Measurements from ENCODE around the gene MBD3L4. TPM values are rescaled to one million over a fixed set of nuclear protein-coding genes. Genes with fewer than 3 reads are reported as not detected.
"Not testable (repeated sequence)": the region's sequence is repeated elsewhere in the genome, so short reads cannot be mapped to it uniquely, and the experiment has no call there.

Gene MBD3L4
- total RNA-seq = not detected in 2 replicates
- polyA plus RNA-seq = not detected in 2 replicates

- not testable (repeated sequence) for DNase-seq (ENCODE audit: low read depth in 1 of 2, low spot score in 1 of 2); H3K36me3 ChIP-seq; H3K27ac ChIP-seq; H3K27me3 ChIP-seq; H3K4me3 ChIP-seq; H3K9me3 ChIP-seq (ENCODE audit: low read depth); H3K4me1 ChIP-seq (ENCODE audit: low read depth)
These were observed at the start of gene MBD3L4 for GRCh38 chr19:7040079-7040478. TSS of gene MBD3L4 (minus strand) at chr19:7040179. CDS start at chr19:7040144, 35 bp downstream.

GRCh38 chr19:7088999-7089398 is 49.0 kb upstream of the MBD3L4 start:
- Histone ChIP-seq H3K9me3 (ENCODE audit: low read depth) (peaks cover 1% of the 10 kb centered on the region), H3K27me3 (no peaks in the 10 kb centered on the region), H3K27ac (no peak overlapping the region), H3K36me3 (peaks cover 4% of the 10 kb centered on the region), H3K4me3 (no peak overlapping the region), H3K4me1 (ENCODE audit: low read depth) (no peaks in the 10 kb centered on the region)
- no peak for DNase-seq (ENCODE audit: low read depth in 1 of 2, low spot score in 1 of 2)
- TF ChIP-seq CTCF (IDR thresholded peaks at IDR 0.05; ENCODE audit: low read depth, low read length) = no peak

GRCh38 chr19:7083076-7083956 is 43.3 kb upstream of the MBD3L4 start:
- H3K4me3 ChIP-seq = no peak overlapping the region
- H3K27ac ChIP-seq = no peak overlapping the region
- peaks cover 47% of the 10 kb centered on the region for H3K36me3 ChIP-seq
- DNase-seq (ENCODE audit: low read depth in 1 of 2, low spot score in 1 of 2) = peak in 1 of 2 donors; percentile 41
- H3K9me3 ChIP-seq (ENCODE audit: low read depth) = peaks cover 17% of the 10 kb centered on the region
- H3K4me1 ChIP-seq (ENCODE audit: low read depth) = no peaks in the 10 kb centered on the region
- no peak for TF ChIP-seq CTCF (IDR thresholded peaks at IDR 0.05; ENCODE audit: low read depth, low read length)
- H3K27me3 ChIP-seq = no peaks in the 10 kb centered on the region

- no peak for TF ChIP-seq CTCF (IDR thresholded peaks at IDR 0.05; ENCODE audit: low read depth, low read length)
- Histone ChIP-seq H3K4me1 (ENCODE audit: low read depth) (no peaks in the 10 kb centered on the region), H3K36me3 (peaks cover 62% of the 10 kb centered on the region), H3K4me3 (no peak overlapping the region), H3K27ac (no peak overlapping the region), H3K9me3 (ENCODE audit: low read depth) (peaks cover 5% of the 10 kb centered on the region), H3K27me3 (no peaks in the 10 kb centered on the region)
- no peak for DNase-seq (ENCODE audit: low read depth in 1 of 2, low spot score in 1 of 2)
These were observed 38.0 kb upstream of the MBD3L4 start for GRCh38 chr19:7078008-7078407.

GRCh38 chr19:7076151-7076550 is 36.2 kb upstream of the MBD3L4 start:
- no peak for DNase-seq (ENCODE audit: low read depth in 1 of 2, low spot score in 1 of 2)
- Histone ChIP-seq H3K36me3 (peaks cover 56% of the 10 kb centered on the region), H3K4me1 (ENCODE audit: low read depth) (no peaks in the 10 kb centered on the region), H3K4me3 (no peak overlapping the region), H3K9me3 (ENCODE audit: low read depth) (no peaks in the 10 kb centered on the region), H3K27me3 (no peaks in the 10 kb centered on the region), H3K27ac (no peak overlapping the region)
- no peak for TF ChIP-seq CTCF (IDR thresholded peaks at IDR 0.05; ENCODE audit: low read depth, low read length)

- Histone ChIP-seq H3K4me1 (ENCODE audit: low read depth) (no peaks in the 10 kb centered on the region), H3K36me3 (peaks cover 47% of the 10 kb centered on the region), H3K27me3 (no peaks in the 10 kb centered on the region), H3K4me3 (no peak overlapping the region), H3K9me3 (ENCODE audit: low read depth) (no peaks in the 10 kb centered on the region), H3K27ac (no peak overlapping the region)
- DNase-seq (ENCODE audit: low read depth in 1 of 2, low spot score in 1 of 2) = no peak
- TF ChIP-seq CTCF (IDR thresholded peaks at IDR 0.05; ENCODE audit: low read depth, low read length) = no peak
These were observed 34.8 kb upstream of the MBD3L4 start for GRCh38 chr19:7074705-7075282.

All from cardiac muscle cell (in vitro differentiated cells and primary cell).